ENCODE measurements around the gene ANGPTL2. TPM values are rescaled to one million over a fixed set of nuclear protein-coding genes. Genes with fewer than 3 reads are reported as not detected.
A peak's percentile ranks its signal among the peaks of the same experiment; 100 is the strongest.

Gene ANGPTL2
- total RNA-seq, 1 experiment from 2014 or later: 5.1 TPM

GRCh38 chr9:127076860-127077643 is 45.4 kb downstream of the ANGPTL2 start:
- TF ChIP-seq CTCF (conservative IDR thresholded peaks at IDR 0.05): no peak
- H3K4ac ChIP-seq (ENCODE audit: low read depth, low read length): no peak overlapping the region
- no peaks in the 10 kb centered on the region for H3K79me2 ChIP-seq (ENCODE audit: insufficient read depth, low read length)
- H2BK15ac ChIP-seq (ENCODE audit: low read depth, low read length): no peak overlapping the region
- H2BK5ac ChIP-seq (ENCODE audit: insufficient read length, low read length): no peak overlapping the region
- H4K91ac ChIP-seq (ENCODE audit: insufficient read length, low read depth, low read length): no peak overlapping the region
- no peaks in the 10 kb centered on the region for H3K23me2 ChIP-seq (ENCODE audit: insufficient read length, low read depth, low read length, poor library complexity, severe bottlenecking)
- Mint-ChIP-seq H3K4me1 (peaks cover 44 to 46% of the 10 kb centered on the region in 2 experiments), H3K9me3 (peaks cover 3 to 4% of the 10 kb centered on the region in 2 experiments; a peak in 4 of 5 replicates), H3K27ac (peak overlapping the region; percentile 15 to 50 (median 20); a peak in 3 of 7 replicates), H3K4me3 (peak overlapping the region in 1 of 2 experiments; percentile 65; a peak in 3 of 5 replicates), H3K27me3 (ENCODE audit: low read depth) (peaks cover 3% of the 10 kb centered on the region; the same call in 1 of the 2 replicates), H3K36me3 (ENCODE audit: insufficient read depth in 1 of 3, low read depth in 3 of 3) (peaks cover 3 to 12% (median 11%) of the 10 kb centered on the region in 3 experiments)
- H4K20me1 ChIP-seq (ENCODE audit: control insufficient read depth, insufficient read depth, insufficient read length): no peaks in the 10 kb centered on the region
- H2BK12ac ChIP-seq (ENCODE audit: insufficient read length, low read depth, low read length): no peak overlapping the region
- H3T11ph ChIP-seq (ENCODE audit: low read length): no peak overlapping the region
- no peak overlapping the region for H2AFZ ChIP-seq (ENCODE audit: low read length)
- no peak overlapping the region for H2AK5ac ChIP-seq (ENCODE audit: insufficient read length, low read length)
- no peak overlapping the region for H3K9ac ChIP-seq (ENCODE audit: extremely low read depth, insufficient read length, low read length)
- no peak overlapping the region for H2BK20ac ChIP-seq (ENCODE audit: low read depth, low read length, poor library complexity, severe bottlenecking)
- H3K4me2 ChIP-seq (ENCODE audit: insufficient read depth, insufficient read length, low read length): no peak overlapping the region
- no peaks in the 10 kb centered on the region for H3K9me3 ChIP-seq (ENCODE audit: control insufficient read depth, low read depth, low read length)
- H3K27ac ChIP-seq (ENCODE audit: insufficient read length, low read depth, low read length): no peak overlapping the region
- H4K8ac ChIP-seq (replicated peaks; ENCODE audit: insufficient read length, low read depth, low read length): no peak overlapping the region
- no peak overlapping the region for H3K18ac ChIP-seq (ENCODE audit: insufficient read length, low read depth, low read length)
- H2BK120ac ChIP-seq (ENCODE audit: low read depth, low read length, poor library complexity, severe bottlenecking): no peak overlapping the region
- H3K14ac ChIP-seq (ENCODE audit: insufficient read depth, low read length): no peak overlapping the region
- H3K4me1 ChIP-seq (ENCODE audit: insufficient read depth, low read length): peaks cover 19% of the 10 kb centered on the region
- no CpG with 5 or more reads among the region's 5 CpGs for WGBS (ENCODE audit: extremely low coverage, insufficient read length, low lambda C conversion rate)
- no peaks in the 10 kb centered on the region for H3K27me3 ChIP-seq (ENCODE audit: insufficient read depth, low read length)
- no peak overlapping the region for H3K56ac ChIP-seq (ENCODE audit: insufficient read length, low read depth, low read length)
- no peak for DNase-seq
- no peaks in the 10 kb centered on the region for H3K79me1 ChIP-seq (ENCODE audit: insufficient read depth, low read depth, low read length, poor library complexity, severe bottlenecking)
- no peak overlapping the region for H3K23ac ChIP-seq (ENCODE audit: insufficient read length, low read depth, low read length)
- H4K5ac ChIP-seq (ENCODE audit: insufficient read length, low read depth, low read length): no peak overlapping the region
